Measurements from ENCODE around the gene KPTN. TPM values are rescaled to one million over a fixed set of nuclear protein-coding genes. Genes with fewer than 3 reads are reported as not detected.

KPTN gene
- total RNA-seq, 1 donor = 1.3 TPM

DNA sequence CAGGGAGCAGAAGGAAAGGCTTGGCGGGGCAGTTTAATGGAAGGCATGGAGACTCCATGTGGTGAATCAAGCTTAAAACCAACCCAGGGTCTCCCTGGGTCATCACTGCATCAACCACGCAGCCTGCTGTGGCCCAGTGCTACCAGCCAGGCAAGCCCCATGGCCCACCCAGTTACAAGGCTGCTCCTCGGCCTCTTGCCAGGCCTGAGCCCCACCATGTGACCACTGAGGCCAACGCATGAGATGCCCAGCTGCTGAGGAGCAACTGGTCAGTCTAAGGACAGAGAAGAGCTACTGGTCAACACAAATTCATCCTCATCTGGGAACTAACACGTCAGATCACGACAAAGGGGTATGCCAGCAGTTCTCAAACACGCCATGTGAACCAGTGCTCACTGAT, 15.4 kb upstream of the KPTN start:
- no peaks in the 10 kb centered on the region for H3K9me3 ChIP-seq (ENCODE audit: low read depth, low read length)
- no peak overlapping the region for H3K4me3 ChIP-seq (ENCODE audit: low read length)
- no peaks in the 10 kb centered on the region for H3K4me1 ChIP-seq (ENCODE audit: insufficient read depth, low read length)
- no peaks in the 10 kb centered on the region for H3K27me3 ChIP-seq (ENCODE audit: insufficient read depth, low read length)

DNA sequence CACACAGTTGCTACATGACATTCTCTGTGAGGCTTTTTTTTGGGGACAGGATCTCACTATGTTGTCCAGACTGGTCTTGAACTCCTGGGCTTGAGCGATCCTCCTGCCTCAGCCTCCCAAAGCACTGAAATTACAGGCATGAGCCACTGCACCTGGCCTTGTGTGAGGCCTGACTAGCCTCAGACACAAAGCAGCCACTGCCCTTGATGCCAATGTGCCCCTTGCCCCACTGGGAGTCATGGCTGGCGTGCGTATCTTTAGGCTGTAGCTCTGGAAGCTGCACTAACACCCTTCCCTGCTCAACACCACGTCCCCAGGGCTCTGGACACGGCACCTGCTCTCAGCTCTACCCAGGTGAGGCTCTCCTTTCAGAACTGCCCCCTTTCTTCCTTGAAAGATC, 14.5 kb upstream of the KPTN start:
- no peak overlapping the region for H3K4me3 ChIP-seq (ENCODE audit: low read length)
- H3K9me3 ChIP-seq (ENCODE audit: low read depth, low read length) = no peaks in the 10 kb centered on the region
- no peaks in the 10 kb centered on the region for H3K4me1 ChIP-seq (ENCODE audit: insufficient read depth, low read length)
- H3K27me3 ChIP-seq (ENCODE audit: insufficient read depth, low read length) = no peaks in the 10 kb centered on the region

DNA sequence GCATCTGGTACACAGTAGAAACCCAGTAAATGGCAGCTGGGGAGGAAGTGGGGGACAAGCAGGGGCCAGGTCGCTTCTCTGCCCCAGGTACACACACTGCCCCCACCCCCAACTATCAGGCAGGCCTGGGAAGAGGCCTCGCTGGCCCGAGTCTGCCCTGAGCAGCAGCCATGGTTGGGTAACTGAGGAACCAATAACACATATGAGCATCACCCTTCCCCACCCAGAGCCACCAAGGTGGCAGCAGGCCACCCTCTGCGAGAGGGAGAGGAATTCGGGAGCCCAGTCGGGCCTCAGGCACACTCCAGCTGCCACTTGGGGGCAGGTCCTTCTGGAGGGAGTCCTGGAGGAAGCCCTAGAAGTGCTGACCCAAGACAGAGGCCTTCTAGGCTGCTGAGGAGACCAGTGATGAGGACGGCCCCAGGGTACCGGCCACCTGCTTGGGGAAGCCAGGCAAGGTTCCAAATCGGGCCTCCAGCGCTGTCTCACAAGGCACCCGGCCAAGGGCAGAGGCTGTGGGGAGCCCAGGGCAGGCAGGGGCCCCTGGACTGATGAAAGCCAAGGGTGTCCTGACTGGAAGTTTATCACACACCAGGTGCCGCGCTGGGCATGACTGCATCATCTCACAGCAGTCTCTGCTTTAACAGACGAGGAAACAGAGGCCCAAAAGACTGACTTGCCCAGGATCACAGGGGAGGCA, 14.0 kb upstream of the KPTN start:
- no peaks in the 10 kb centered on the region for H3K9me3 ChIP-seq (ENCODE audit: low read depth, low read length)
- H3K4me1 ChIP-seq (ENCODE audit: insufficient read depth, low read length) = no peaks in the 10 kb centered on the region
- no peak overlapping the region for H3K4me3 ChIP-seq (ENCODE audit: low read length)
- no peaks in the 10 kb centered on the region for H3K27me3 ChIP-seq (ENCODE audit: insufficient read depth, low read length)

DNA sequence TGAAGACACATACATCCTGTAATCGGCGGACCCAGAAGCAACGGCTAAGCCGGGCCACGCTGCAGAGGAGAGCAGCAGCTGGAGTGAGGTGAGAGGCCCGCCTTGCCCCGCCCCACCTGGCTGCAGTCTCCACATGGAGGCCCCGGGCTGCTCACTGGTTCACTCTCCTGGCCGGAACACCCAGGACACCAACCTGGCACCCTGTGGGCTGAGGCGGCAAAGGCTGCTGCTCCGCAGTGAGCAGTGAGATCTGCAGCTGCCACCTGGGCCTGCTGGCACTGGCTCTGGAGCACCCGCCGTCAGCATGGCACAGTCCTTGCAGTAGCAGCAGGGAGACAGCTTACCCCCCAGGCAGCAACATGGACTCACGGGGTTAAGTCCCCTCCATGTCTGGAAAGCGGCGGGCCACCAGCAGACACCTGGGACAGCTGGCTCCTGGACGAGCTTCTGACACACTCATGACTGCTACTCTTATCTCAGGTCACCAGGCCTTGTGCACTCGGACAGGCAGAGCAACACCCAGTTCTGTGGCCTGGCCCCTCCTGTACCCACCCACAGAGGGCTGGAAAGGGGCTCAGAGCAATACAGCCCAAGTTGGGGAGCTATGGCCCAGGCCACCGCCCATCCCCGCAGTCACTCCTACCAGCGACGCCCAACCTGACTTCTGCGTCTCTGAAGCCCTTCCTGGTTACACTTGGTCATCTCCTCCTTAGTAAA, 13.2 kb upstream of the KPTN start:
- Histone ChIP-seq H3K9me3 (ENCODE audit: low read depth, low read length) (no peaks in the 10 kb centered on the region), H3K4me3 (ENCODE audit: low read length) (no peak overlapping the region), H3K4me1 (ENCODE audit: insufficient read depth, low read length) (no peaks in the 10 kb centered on the region), H3K27me3 (ENCODE audit: insufficient read depth, low read length) (no peaks in the 10 kb centered on the region)

DNA sequence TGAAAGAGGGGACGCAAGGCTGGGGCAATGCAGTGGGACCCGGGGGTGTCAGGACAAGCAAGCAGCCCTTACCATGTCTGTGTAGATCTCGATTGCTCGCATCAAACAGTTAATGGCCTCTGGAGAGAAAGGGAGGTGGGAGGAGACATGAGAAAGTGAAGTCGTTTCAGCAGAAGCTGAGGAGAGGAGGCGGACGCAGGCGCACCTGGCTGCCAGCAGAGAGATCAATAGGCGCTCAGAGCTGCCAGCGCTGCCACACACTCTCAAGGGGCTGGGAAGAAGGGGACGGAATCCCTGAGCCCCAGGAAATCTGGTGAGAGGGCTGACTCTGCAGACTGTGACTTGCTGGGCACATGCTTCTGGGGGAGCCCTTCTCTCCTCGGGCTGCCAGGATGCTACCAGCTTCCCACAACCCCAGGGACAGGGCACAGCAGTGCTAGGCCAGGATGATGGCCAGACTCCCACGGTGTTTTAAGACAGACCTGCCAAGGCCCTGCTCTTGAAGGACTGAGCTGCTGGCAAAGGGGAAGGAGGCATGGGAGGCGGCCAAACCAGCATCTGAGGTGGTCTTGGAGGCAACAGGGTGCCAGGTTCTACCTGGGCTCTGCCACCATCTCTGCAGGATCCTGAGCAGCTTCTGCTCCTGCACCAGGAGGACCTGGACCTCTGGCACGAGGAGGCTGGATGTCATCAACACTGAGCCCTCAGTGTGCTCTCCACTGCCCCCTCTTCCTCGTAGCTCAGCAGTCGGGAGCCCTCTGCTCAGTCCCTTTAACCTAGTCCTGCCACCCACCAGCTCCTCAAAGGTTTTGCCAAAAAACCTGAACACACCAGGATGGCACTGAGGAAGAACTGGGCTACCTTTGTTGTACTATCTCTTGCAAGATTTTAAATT, 11.7 kb upstream of the KPTN start:
- H3K9me3 ChIP-seq (ENCODE audit: low read depth, low read length) = no peaks in the 10 kb centered on the region
- no peaks in the 10 kb centered on the region for H3K27me3 ChIP-seq (ENCODE audit: insufficient read depth, low read length)
- no peaks in the 10 kb centered on the region for H3K4me1 ChIP-seq (ENCODE audit: insufficient read depth, low read length)
- H3K4me3 ChIP-seq (ENCODE audit: low read length) = no peak overlapping the region

DNA sequence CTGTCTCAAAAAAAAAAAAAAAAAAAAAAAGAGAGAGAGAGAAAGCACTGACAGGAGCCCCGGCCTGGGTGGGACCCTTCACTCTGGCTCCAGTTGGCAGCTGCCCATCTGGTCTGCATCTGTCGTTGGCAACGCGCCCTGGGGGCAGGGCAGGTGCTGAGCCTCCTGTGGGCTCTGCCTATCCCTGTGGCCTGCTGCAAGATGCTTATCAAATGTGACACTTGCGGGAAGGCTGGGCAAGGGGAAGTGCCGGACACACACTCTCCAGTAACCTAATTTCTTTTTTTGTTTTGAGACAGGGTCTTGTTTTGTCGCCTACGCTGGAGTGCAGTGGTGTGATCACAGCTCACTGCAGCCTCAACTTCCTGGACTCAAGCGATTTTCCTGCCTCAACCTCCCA, 10.7 kb upstream of the KPTN start:
- H3K9me3 ChIP-seq (ENCODE audit: low read depth, low read length) = no peaks in the 10 kb centered on the region
- H3K4me1 ChIP-seq (ENCODE audit: insufficient read depth, low read length) = no peaks in the 10 kb centered on the region
- H3K27me3 ChIP-seq (ENCODE audit: insufficient read depth, low read length) = no peaks in the 10 kb centered on the region
- H3K4me3 ChIP-seq (ENCODE audit: low read length) = no peak overlapping the region

DNA sequence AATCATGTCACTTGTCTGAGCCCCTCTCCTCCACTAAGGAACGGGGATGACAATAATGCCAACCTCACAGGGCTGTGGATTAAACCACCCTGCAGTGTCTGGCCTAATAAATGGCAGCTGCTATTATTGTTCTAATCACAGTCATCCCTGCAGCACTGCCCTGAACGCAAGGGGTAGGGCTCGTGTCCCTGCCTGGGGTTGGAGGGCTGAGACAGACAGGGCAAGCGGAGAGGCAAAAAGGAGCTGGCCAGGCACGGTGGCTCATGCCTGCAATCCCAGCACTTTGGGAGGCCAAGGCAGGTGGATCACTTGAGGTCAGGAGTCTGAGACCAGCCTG, 10.2 kb upstream of the KPTN start:
- Histone ChIP-seq H3K4me3 (ENCODE audit: low read length) (no peak overlapping the region), H3K4me1 (ENCODE audit: insufficient read depth, low read length) (no peaks in the 10 kb centered on the region)

DNA sequence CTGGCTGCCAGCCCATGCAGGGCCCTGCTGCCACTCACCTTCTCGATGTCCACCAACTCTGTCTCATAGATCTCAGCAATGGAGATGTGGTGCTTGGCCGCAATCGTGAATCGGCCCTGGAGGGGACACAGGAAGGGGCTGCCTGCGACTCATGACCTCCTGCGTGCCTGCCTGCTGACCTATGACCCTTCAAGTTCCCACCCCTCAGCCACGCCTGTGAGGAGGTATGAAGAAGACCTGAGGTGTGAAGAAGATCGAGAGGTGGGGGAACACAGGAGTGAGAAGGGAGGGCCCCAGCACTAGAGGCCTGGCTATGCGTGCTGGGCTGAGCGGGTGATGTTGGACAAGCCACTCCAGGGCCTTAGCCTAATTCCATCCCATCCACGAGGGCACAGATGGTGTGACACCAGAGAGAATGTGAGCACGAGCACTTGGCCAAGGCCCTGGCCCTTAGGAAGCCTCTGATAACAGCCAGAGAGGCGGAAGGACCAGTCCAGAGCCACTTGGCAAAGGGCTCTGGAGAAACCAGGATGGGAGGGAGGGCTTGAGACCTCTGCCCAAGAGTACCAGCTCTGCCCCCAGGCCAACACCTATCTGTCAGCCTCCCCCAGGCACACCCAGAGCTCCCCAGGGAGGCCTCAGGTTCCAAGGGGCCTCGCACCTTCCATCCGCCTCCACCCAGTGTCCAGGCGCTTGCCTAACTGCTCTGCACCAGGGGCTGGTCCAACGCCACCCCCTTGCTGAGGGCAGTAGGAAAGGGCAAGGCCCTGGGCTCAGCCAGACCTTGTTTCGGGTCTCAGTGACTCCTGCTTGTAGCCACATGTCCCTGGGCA, 9.6 kb upstream of the KPTN start:
- no peaks in the 10 kb centered on the region for H3K4me1 ChIP-seq (ENCODE audit: insufficient read depth, low read length)
- no peak overlapping the region for H3K4me3 ChIP-seq (ENCODE audit: low read length)
- H3K27me3 ChIP-seq (ENCODE audit: insufficient read depth, low read length) = no peaks in the 10 kb centered on the region
- no peaks in the 10 kb centered on the region for H3K9me3 ChIP-seq (ENCODE audit: low read depth, low read length)

More for the DNA sequence above, 10.2 kb upstream of the KPTN start:
- Histone ChIP-seq H3K27me3 (ENCODE audit: insufficient read depth, low read length) (no peaks in the 10 kb centered on the region), H3K9me3 (ENCODE audit: low read depth, low read length) (no peaks in the 10 kb centered on the region)

DNA sequence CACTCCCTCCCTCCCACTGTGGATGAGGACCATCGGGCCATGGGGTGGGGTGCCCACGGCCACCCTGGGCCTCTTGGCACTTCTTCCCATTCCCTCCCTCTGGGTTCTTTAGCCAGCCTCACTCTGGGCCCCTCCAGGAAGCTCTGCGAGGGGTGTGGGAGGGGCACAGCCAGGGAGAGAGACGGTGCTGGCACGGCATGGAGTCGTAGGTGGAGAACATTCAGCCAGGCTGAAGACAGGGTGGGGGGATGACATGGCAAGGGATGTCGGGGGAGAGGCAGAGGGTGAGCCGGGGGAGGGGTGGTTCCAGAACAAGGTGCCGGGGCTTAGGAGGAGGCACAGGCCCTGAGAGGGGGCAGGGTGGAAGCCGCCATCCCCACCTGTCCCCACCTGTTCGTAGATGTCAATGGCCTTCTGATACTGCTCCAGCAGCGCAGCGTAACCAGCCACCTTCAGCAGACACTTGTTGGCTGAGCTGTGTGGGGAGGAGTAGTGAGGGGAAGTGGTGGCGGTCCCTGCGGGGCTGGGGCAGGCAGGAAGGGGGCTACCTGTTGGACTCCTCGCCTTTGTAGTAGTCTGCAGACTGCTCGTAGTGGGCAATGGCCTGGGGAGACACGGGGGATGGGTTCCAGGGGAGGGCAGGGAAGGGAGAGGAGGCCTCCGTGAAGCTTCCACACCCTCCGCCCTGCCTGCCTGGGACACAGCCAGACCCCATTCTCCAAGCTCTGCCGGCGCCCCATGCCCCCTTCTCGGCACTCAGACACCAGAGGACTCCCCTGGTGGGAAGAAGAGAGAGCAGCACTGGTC, 8.8 kb upstream of the KPTN start:
- Histone ChIP-seq H3K9me3 (ENCODE audit: low read depth, low read length) (no peaks in the 10 kb centered on the region), H3K27me3 (ENCODE audit: insufficient read depth, low read length) (no peaks in the 10 kb centered on the region), H3K4me3 (ENCODE audit: low read length) (no peak overlapping the region), H3K4me1 (ENCODE audit: insufficient read depth, low read length) (no peaks in the 10 kb centered on the region)

DNA sequence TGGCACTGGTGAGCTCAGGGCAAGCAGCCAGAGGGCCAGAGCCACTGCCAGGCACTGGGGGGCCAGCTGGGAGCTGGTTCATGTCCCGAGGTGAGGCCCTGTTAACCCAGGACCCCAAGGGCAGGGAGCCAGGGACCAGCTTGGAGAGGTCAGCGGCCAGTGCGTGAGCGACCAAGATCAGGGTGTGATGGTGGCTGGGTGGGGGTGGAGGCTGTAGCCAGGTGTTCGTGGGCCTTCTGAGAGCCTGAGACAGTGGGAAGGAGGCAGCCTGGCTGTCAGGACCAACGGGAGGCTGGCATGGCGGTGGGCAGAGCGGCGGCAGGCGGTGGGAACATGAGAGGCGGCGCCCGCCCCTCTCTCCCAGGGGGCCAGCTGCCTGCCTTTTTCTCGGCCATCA, 8.1 kb upstream of the KPTN start:
- Histone ChIP-seq H3K9me3 (ENCODE audit: low read depth, low read length) (no peaks in the 10 kb centered on the region), H3K4me3 (ENCODE audit: low read length) (no peak overlapping the region), H3K27me3 (ENCODE audit: insufficient read depth, low read length) (no peaks in the 10 kb centered on the region), H3K4me1 (ENCODE audit: insufficient read depth, low read length) (no peaks in the 10 kb centered on the region)

DNA sequence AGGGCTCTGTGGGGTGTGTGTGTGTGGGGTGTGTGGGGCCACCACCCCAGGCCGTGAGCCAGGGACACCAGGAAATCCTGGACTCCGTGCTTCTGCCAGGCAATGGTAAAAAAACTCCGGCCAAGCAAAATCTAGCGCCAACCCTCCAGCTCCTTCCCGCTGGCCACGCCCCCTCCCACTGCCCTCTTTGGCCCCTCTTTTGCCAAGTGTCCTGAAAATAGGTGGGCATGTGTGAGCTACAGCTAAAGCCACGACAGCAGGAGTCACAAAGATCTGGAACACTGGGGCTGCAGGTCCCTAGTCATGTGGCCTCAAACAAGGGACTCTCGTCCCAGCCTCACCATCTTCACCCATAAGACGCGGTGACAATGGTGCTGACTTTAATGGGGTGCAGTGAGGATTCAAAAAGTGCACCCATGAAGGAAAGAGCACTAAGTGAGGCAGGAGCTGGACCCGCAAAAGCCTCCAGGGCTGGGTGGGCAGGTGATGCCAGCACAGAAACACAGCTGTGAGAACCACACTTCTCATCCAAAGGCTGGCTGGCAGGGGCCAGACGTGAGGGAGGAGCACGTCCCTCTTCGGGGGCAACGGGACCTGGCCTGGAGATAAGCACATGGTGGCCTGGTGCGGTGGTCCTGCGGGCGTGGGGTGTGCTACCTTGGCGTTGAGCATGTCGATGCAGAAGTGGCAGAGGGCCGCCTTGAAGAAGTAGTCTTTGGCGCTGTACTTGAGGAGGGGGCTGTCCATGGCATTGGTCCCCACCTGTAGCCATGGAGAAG, 7.5 kb upstream of the KPTN start:
- no peaks in the 10 kb centered on the region for H3K27me3 ChIP-seq (ENCODE audit: insufficient read depth, low read length)
- H3K4me1 ChIP-seq (ENCODE audit: insufficient read depth, low read length) = no peaks in the 10 kb centered on the region
- no peaks in the 10 kb centered on the region for H3K9me3 ChIP-seq (ENCODE audit: low read depth, low read length)
- H3K4me3 ChIP-seq (ENCODE audit: low read length) = no peak overlapping the region

DNA sequence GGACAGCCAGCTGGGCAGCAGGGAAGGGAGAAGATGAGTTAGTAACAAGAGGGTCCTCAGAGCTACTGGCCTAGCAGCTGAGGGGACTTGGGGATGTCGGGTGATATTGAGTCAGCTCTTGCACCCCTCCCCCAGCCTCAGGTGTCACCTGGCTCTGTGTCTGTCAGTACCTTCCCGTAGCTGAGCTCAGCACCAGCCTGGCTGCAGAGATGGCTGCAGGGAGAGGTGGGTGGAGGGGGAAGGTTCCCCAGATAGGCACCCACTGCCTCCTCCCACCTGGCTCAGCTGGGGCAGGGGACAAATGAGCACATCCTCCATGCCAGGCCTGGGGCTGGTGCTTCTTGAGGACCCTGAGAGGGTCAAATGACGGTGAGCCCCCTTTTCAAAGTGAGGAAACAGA, 6.8 kb upstream of the KPTN start:
- Histone ChIP-seq H3K4me1 (ENCODE audit: insufficient read depth, low read length) (peaks cover 2% of the 10 kb centered on the region), H3K9me3 (ENCODE audit: low read depth, low read length) (no peaks in the 10 kb centered on the region), H3K4me3 (ENCODE audit: low read length) (no peak overlapping the region), H3K27me3 (ENCODE audit: insufficient read depth, low read length) (no peaks in the 10 kb centered on the region)

DNA sequence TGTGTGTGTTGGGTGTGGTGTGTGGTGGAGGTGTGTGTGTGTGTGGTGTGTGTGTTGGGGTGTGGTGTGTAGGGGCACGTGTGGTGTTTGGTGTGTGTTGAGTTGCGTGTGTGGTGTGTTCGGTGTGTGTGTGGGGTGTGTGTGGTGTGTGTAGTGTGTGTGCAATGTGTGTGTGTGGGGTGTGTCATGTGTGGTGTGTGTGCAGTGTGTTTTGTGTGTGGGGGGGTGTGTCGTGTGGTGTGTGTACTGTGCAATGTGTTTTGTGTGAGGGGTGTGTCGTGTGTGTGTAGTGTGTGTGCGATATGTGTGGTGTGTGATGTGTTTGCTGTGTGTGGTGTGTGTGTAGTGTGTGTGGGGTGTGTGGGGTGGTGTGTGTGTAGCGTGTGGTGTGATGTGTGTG, 6.0 kb upstream of the KPTN start:
- no peaks in the 10 kb centered on the region for H3K9me3 ChIP-seq (ENCODE audit: low read depth, low read length)
- H3K4me3 ChIP-seq (ENCODE audit: low read length) = no peak overlapping the region
- peaks cover 10% of the 10 kb centered on the region for H3K4me1 ChIP-seq (ENCODE audit: insufficient read depth, low read length)
- no peaks in the 10 kb centered on the region for H3K27me3 ChIP-seq (ENCODE audit: insufficient read depth, low read length)

All from mononuclear cell (primary cell).